HFF-Myc (cell line): Measurements from ENCODE around the gene TUNAR.

Experiments used
- DNase-seq: peaks from one replicate; pipeline ENCODE4 v3.0.0-alpha.2; 2011; ENCODE audit warnings: low read depth; ENCODE audit errors: extremely low read depth
- H3K4me3 ChIP-seq: replicated peaks from 2 replicates; pipeline ENCODE4 v1.5.1; 2011; ENCODE audit warnings: low read depth, mild to moderate bottlenecking, control low read depth, low read length
- TF ChIP-seq, protein P1 (sequence below): IDR thresholded peaks from 2 replicates; pipeline ENCODE4 v1.5.1; 2012; ENCODE audit warnings: mild to moderate bottlenecking, low read depth, low read length, control low read depth; ENCODE audit errors: missing control alignments

Gene TUNAR

GRCh38 chr14:95877633-95878032, 1.0 kb downstream of the TUNAR start:
- no peak overlapping the region for H3K4me3 ChIP-seq
- DNase-seq: no peak
- TF ChIP-seq, protein P1, sequence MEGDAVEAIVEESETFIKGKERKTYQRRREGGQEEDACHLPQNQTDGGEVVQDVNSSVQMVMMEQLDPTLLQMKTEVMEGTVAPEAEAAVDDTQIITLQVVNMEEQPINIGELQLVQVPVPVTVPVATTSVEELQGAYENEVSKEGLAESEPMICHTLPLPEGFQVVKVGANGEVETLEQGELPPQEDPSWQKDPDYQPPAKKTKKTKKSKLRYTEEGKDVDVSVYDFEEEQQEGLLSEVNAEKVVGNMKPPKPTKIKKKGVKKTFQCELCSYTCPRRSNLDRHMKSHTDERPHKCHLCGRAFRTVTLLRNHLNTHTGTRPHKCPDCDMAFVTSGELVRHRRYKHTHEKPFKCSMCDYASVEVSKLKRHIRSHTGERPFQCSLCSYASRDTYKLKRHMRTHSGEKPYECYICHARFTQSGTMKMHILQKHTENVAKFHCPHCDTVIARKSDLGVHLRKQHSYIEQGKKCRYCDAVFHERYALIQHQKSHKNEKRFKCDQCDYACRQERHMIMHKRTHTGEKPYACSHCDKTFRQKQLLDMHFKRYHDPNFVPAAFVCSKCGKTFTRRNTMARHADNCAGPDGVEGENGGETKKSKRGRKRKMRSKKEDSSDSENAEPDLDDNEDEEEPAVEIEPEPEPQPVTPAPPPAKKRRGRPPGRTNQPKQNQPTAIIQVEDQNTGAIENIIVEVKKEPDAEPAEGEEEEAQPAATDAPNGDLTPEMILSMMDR: no peak

GRCh38 chr14:95884377-95884776, 7.7 kb downstream of the TUNAR start:
- no peak for DNase-seq
- TF ChIP-seq, protein P1: no peak
- H3K4me3 ChIP-seq: no peak overlapping the region

DNA sequence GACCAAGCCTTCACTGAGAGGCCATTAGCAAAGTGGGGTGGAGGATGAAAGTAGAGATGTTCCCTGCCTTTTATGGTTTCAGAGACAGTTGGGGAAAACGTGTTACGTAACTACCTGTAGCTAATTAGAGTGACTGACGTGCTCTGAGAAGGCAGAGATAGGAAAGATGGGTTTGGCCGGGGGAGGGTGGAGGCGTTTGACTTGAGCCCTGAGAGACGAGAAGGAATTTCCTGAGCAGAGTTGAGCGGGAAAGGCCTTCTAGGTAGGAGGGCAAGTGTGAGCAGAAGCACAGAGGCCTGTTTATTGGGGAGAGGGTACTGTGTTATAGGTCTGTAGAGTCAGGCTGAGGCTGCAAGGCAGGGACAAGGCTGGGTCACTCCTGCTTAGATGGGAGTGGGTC, 8.6 kb downstream of the TUNAR start:
- TF ChIP-seq, protein P1: no peak
- no peak overlapping the region for H3K4me3 ChIP-seq
- DNase-seq: no peak

DNA sequence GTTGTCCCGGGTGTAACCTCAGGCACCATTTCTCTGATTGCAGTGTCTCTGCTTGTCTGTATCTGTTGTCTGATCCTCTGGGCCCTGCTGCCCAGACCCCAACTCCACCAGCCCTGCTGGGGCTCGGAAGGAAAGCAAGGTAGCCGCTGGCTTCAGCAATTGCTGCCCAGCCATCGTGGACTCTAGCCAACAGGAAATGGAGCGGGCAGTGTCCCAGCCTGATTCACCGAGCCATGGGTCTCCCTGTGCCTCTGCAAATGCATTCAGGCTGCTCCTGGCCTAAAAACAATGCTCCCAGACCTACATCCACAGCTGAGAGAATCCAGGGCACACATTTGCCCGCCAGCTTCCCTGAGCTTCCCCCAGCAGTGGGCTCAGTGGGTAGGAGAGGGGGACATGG, 9.2 kb downstream of the TUNAR start:
- H3K4me3 ChIP-seq: no peak overlapping the region
- TF ChIP-seq, protein P1: no peak
- DNase-seq: no peak

DNA sequence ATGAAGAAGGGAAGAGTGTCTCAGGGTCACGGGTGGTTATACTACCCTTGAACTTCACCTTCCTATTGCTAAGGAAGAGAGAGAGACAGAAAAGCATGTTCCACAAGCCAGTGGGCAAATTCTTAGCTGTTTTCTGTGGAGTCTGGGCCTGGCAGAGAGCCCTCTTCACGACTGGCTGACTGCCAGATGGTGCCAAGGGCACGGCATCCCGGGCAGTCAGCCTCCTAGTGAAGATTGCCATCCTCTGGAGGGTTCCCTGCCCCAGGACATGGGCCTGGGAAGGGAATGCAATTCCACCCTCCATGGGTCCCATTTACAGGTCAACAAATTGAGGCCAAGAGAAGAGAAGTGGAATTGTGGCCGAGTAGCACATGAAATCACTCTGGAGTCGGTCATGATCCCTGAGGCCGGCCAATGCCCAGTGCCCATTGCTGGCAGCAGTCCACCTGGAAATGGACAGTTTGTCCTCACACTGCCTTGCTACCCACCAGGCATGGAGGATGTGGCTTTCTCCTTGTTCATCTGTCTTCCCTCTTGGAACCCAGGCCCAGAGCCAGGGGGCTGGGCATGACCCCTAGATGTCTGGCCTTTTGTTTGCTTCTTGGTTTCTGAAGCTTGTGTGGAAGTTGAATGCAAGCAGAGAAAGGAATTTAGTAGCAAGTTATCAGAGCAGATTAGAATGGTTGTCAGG, 9.9 kb downstream of the TUNAR start:
- no peak for DNase-seq
- TF ChIP-seq, protein P1: no peak
- H3K4me3 ChIP-seq: no peak overlapping the region

DNA sequence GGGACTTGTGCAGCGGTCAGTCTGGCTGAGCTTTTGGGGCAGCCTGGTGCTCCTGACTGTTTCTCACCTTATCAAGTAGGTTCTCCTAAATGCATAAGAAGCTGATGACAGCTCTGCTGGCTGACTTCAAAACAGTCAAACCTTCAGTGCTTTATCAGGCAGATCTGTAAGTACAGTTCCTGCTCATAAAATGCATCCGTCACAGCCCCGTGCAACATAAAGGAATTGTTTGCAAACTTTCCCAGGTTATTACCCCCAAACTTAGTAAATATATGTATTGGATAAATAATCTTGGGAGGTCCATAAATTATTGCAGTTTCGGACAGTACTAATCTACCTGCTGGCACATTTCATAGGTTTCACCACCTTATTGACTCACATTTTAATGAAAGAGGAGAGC, 10.7 kb downstream of the TUNAR start:
- no peak overlapping the region for H3K4me3 ChIP-seq
- TF ChIP-seq, protein P1: no peak
- no peak for DNase-seq
